Fibroblast of lung (primary cell): ENCODE results near the gene ZSWIM1. TPM values are rescaled to one million over a fixed set of nuclear protein-coding genes. Genes with fewer than 3 reads are reported as not detected.
A peak's percentile ranks its signal among the peaks of the same experiment; 100 is the strongest.

Experiments used
- DNase-seq, 2 donors: peaks; one replicate each; pipeline versions ENCODE4 v3.0.0 to v3.0.0-alpha.2; 2010; ENCODE audit warnings: low read depth in 2 of 2
- H2AFZ ChIP-seq: 2 replicates; pipeline ENCODE4 v1.5.1; 2012; ENCODE audit warnings: low read length, control low read depth, inconsistent platforms
- H3K27ac ChIP-seq: 2 replicates; pipeline ENCODE4 v1.5.1; 2011; ENCODE audit warnings: low read length, control low read depth; ENCODE audit not compliant: insufficient read depth
- H3K27me3 ChIP-seq: 2 replicates; pipeline ENCODE4 v1.5.1; 2011; ENCODE audit warnings: mild to moderate bottlenecking, low read length; ENCODE audit not compliant: control insufficient read depth, insufficient read depth
- H3K36me3 ChIP-seq: 2 replicates; pipeline ENCODE4 v1.5.1; 2011; ENCODE audit warnings: low read length; ENCODE audit not compliant: control insufficient read depth, insufficient read depth
- H3K4me1 ChIP-seq: 2 replicates; pipeline ENCODE4 v1.5.1; 2011; ENCODE audit warnings: low read length; ENCODE audit not compliant: control insufficient read depth, insufficient read depth; ENCODE audit errors: extremely low read depth
- H3K4me2 ChIP-seq: 2 replicates; pipeline ENCODE4 v1.5.1; 2011; ENCODE audit warnings: low read length, control low read depth; ENCODE audit not compliant: insufficient read depth; ENCODE audit errors: extremely low read depth
- H3K4me3 ChIP-seq, 4 experiments: fragments of 200-600 bp in 1 of 4; sonication (generic) in 1 of 4; replicated peaks in 1 of 4; 2 replicates each; pipeline ENCODE4 v1.5.1; 2011 to 2016; ENCODE audit warnings: low read length in 4 of 4, low read depth in 3 of 4, mild to moderate bottlenecking in 3 of 4, control low read depth in 2 of 4, inconsistent platforms in 1 of 4, mixed read lengths in 1 of 4; ENCODE audit not compliant: insufficient read depth in 1 of 4; ENCODE audit errors: control extremely low read depth in 1 of 4
- H3K79me2 ChIP-seq: 2 replicates; pipeline ENCODE4 v1.5.1; 2012; ENCODE audit warnings: mild to moderate bottlenecking, low read length, inconsistent platforms; ENCODE audit not compliant: control insufficient read depth, insufficient read depth
- H3K9ac ChIP-seq: 2 replicates; pipeline ENCODE4 v1.5.1; 2011; ENCODE audit warnings: mild to moderate bottlenecking, low read length, control low read depth; ENCODE audit not compliant: insufficient read depth
- H3K9me3 ChIP-seq: 2 replicates; pipeline ENCODE4 v1.5.1; 2012; ENCODE audit warnings: low read depth, low read length; ENCODE audit not compliant: control insufficient read depth, insufficient read depth
- H4K20me1 ChIP-seq: 2 replicates; pipeline ENCODE4 v1.5.1; 2011; ENCODE audit warnings: low read length; ENCODE audit not compliant: control insufficient read depth, insufficient read depth; ENCODE audit errors: extremely low read depth
- CTCF ChIP-seq, 2 donors: IDR thresholded peaks in 1 of 2; conservative IDR thresholded peaks in 1 of 2; 1 replicate in 1 of 2; 2 replicates in 1 of 2; pipeline ENCODE4 v1.5.1; 2011 to 2012; ENCODE audit warnings: low read length in 2 of 2, control low read depth in 1 of 2, inconsistent platforms in 1 of 2, low read depth in 1 of 2, mild to moderate bottlenecking in 1 of 2
- EZH2 ChIP-seq: IDR thresholded peaks from 2 replicates; pipeline ENCODE4 v1.5.1; 2012; ENCODE audit warnings: low read length, control low read depth, mild to moderate bottlenecking; ENCODE audit errors: missing control alignments
- polyA plus RNA-seq, 2 donors: library from polyadenylated mRNA; depleted of rRNA in 1 of 2; stranded (reverse) in 1 of 2; unstranded in 1 of 2; fragments of >200 nt; gene quantifications; 2 replicates each; pipeline ENCODE4 v1.2.1, GENCODE V29; 2011 to 2012; ENCODE audit warnings: missing spikeins in 1 of 2
- total RNA-seq: library from RNA; depleted of rRNA; stranded (reverse); fragments of >200 nt; gene quantifications from 2 replicates; pipeline ENCODE4 v1.2.1, GENCODE V29; 2014

Gene ZSWIM1
- total and polyA plus RNA-seq, 2 donors (not counting 1 experiment from before 2014, with no cell fraction given) = 3.4 to 4.5 TPM

- DNase-seq = peak; percentile 67 to 73
- no peaks in the 10 kb centered on the region for H3K27me3 ChIP-seq
- TF ChIP-seq CTCF (conservative IDR thresholded peaks at IDR 0.05 in 1 of 2, IDR thresholded peaks at IDR 0.05 in 1 of 2; ENCODE audit: low read depth in 1 of 2, low read length in 2 of 2) = no peak
- peak overlapping the region; percentile 90 for H3K27ac ChIP-seq
- H3K9ac ChIP-seq = peak overlapping the region; percentile 92
- H3K79me2 ChIP-seq = peaks cover 17% of the 10 kb centered on the region
- no peaks in the 10 kb centered on the region for H4K20me1 ChIP-seq
- peaks cover 21% of the 10 kb centered on the region for H3K4me1 ChIP-seq
- H3K36me3 ChIP-seq = no peaks in the 10 kb centered on the region
- H3K9me3 ChIP-seq = no peaks in the 10 kb centered on the region
- H3K4me2 ChIP-seq = peak overlapping the region; percentile 95
- H2AFZ ChIP-seq = peak overlapping the region; percentile 52
- peak overlapping the region; percentile 71 to 90 (median 79) for H3K4me3 ChIP-seq
Measured at GRCh38 chr20:45833883-45834796, 46.9 kb upstream of the ZSWIM1 start.

DNA sequence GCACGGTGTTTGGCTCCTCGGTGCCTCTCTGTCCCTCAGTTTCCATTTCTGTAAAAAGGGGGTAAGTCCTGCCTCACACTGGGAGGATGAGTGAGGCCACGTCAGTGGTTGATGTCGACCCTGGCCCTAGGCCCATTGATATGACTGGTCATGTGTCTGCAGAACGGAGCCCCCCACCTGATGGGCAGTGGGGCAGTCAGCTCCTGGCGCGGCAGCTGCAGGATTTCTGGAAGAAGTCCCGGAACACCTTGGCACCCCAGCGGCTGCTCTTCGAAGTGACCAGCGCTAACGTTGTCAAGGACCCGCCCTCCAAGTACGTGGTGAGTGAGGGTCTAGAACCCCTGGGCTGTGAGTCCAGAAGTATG lies 46.2 kb upstream of the ZSWIM1 start:
- peak overlapping the region; percentile 90 for H3K27ac ChIP-seq
- H3K9ac ChIP-seq = peak overlapping the region; percentile 92

GRCh38 chr20:45835329-45835765 lies 45.7 kb upstream of the ZSWIM1 start:
- H3K9ac ChIP-seq = no peak overlapping the region
- peaks cover 17% of the 10 kb centered on the region for H3K79me2 ChIP-seq
- H3K27ac ChIP-seq = peak overlapping the region; percentile 90

More for the DNA sequence above, 46.2 kb upstream of the ZSWIM1 start:
- Histone ChIP-seq H3K79me2 (peaks cover 17% of the 10 kb centered on the region), H3K9me3 (no peaks in the 10 kb centered on the region), H3K36me3 (no peaks in the 10 kb centered on the region), H3K4me3 (peak overlapping the region; percentile 71 to 90 (median 79)), H4K20me1 (no peaks in the 10 kb centered on the region), H2AFZ (no peak overlapping the region), H3K4me1 (peaks cover 21% of the 10 kb centered on the region), H3K4me2 (peak overlapping the region; percentile 95), H3K27me3 (no peaks in the 10 kb centered on the region)
- DNase-seq = no peak
- no peak for TF ChIP-seq EZH2
- no peak for TF ChIP-seq CTCF (conservative IDR thresholded peaks at IDR 0.05 in 1 of 2, IDR thresholded peaks at IDR 0.05 in 1 of 2; ENCODE audit: low read depth in 1 of 2, low read length in 2 of 2)

More at GRCh38 chr20:45835329-45835765, 45.7 kb upstream of the ZSWIM1 start:
- Histone ChIP-seq H3K4me3 (peak overlapping the region; percentile 71 to 90 (median 79)), H3K27me3 (no peaks in the 10 kb centered on the region), H4K20me1 (no peaks in the 10 kb centered on the region), H3K9me3 (no peaks in the 10 kb centered on the region), H2AFZ (no peak overlapping the region), H3K4me1 (peaks cover 21% of the 10 kb centered on the region), H3K4me2 (peak overlapping the region; percentile 95), H3K36me3 (peaks cover 3% of the 10 kb centered on the region)
- TF ChIP-seq EZH2 = no peak
- TF ChIP-seq CTCF (conservative IDR thresholded peaks at IDR 0.05 in 1 of 2, IDR thresholded peaks at IDR 0.05 in 1 of 2; ENCODE audit: low read depth in 1 of 2, low read length in 2 of 2) = no peak
- peak in 1 of 2 donors; percentile 8 for DNase-seq
